ENCODE results near the gene PPP1R27.
"Not testable (repeated sequence)": the region's sequence is repeated elsewhere in the genome, so short reads cannot be mapped to it uniquely, and the experiment has no call there.

The PPP1R27 gene

GRCh38 chr17:81840826-81841778, 6.3 kb upstream of the PPP1R27 start:
- DNase-seq (ENCODE audit: low read depth), result no peak

- DNase-seq (ENCODE audit: low read depth), result not testable (repeated sequence)
These were observed 5.2 kb upstream of the PPP1R27 start for GRCh38 chr17:81840059-81840458.

GRCh38 chr17:81839301-81839700, 4.5 kb upstream of the PPP1R27 start:
- no peak for DNase-seq (ENCODE audit: low read depth)

- DNase-seq (ENCODE audit: low read depth), result no peak
These were observed 4.0 kb upstream of the PPP1R27 start for GRCh38 chr17:81838753-81839255.

- no peak for DNase-seq (ENCODE audit: low read depth)
These were observed 2.8 kb upstream of the PPP1R27 start for GRCh38 chr17:81837641-81838040.

- DNase-seq (ENCODE audit: low read depth), result no peak
These were observed 674 bp downstream of the PPP1R27 start for GRCh38 chr17:81833921-81834830.

- DNase-seq (ENCODE audit: low read depth), result peak; percentile 94
These were observed 1.5 kb downstream of the PPP1R27 start, which contains the start of gene MCRIP1 for GRCh38 chr17:81833160-81833920. MCRIP1 (minus strand) TSS chr17:81833291; CDS start chr17:81824506, 8,785 bp downstream.

- DNase-seq (ENCODE audit: low read depth), result peak; percentile 33
These were observed 2.2 kb downstream of the PPP1R27 start for GRCh38 chr17:81832608-81833159.

- peak; percentile 30 for DNase-seq (ENCODE audit: low read depth)
These were observed 2.8 kb downstream of the PPP1R27 start for GRCh38 chr17:81831957-81832607.

GRCh38 chr17:81831563-81831956, 3.3 kb downstream of the PPP1R27 start:
- peak; percentile 3 for DNase-seq (ENCODE audit: low read depth)

GRCh38 chr17:81829858-81830257, 5.0 kb downstream of the PPP1R27 start:
- no peak for DNase-seq (ENCODE audit: low read depth)

- no peak for DNase-seq (ENCODE audit: low read depth)
These were observed 6.2 kb downstream of the PPP1R27 start for GRCh38 chr17:81828656-81829055.

GRCh38 chr17:81825841-81826466, 8.9 kb downstream of the PPP1R27 start:
- no peak for DNase-seq (ENCODE audit: low read depth)

GRCh38 chr17:81824595-81824994, 10.3 kb downstream of the PPP1R27 start:
- DNase-seq (ENCODE audit: low read depth), result no peak

- no peak for DNase-seq (ENCODE audit: low read depth)
These were observed 10.9 kb downstream of the PPP1R27 start for GRCh38 chr17:81823820-81824550.

GRCh38 chr17:81822996-81823819, 11.6 kb downstream of the PPP1R27 start:
- no peak for DNase-seq (ENCODE audit: low read depth)

- DNase-seq (ENCODE audit: low read depth), result no peak
These were observed 12.6 kb downstream of the PPP1R27 start for GRCh38 chr17:81822312-81822637.

- DNase-seq (ENCODE audit: low read depth), result no peak
These were observed 13.1 kb downstream of the PPP1R27 start for GRCh38 chr17:81821603-81822311.
